Liver (tissue), 9 donors: ENCODE data around the gene TAAR2. TPM values are rescaled to one million over a fixed set of nuclear protein-coding genes. Genes with fewer than 3 reads are reported as not detected.
"Not testable (repeated sequence)": the region's sequence is repeated elsewhere in the genome, so short reads cannot be mapped to it uniquely, and the experiment has no call there.

ENCODE experiments used
- DNase-seq: peaks from one replicate; pipeline ENCODE4 v3.0.0-alpha.2; 2017; ENCODE audit warnings: low spot score
- H3K27ac ChIP-seq, 2 donors: one replicate each; pipeline ENCODE4 v1.7.0; 2013; ENCODE audit warnings: inconsistent platforms in 2 of 2, low read length in 2 of 2, control low read depth in 1 of 2, low read depth in 1 of 2, mild to moderate bottlenecking in 1 of 2
- H3K27me3 ChIP-seq, 4 donors: one replicate each; pipeline versions ENCODE4 v1.6.1 to v1.7.0; 2013; ENCODE audit warnings: low read length in 3 of 4, inconsistent platforms in 1 of 4, mild to moderate bottlenecking in 1 of 4, moderate library complexity in 1 of 4; ENCODE audit not compliant: control insufficient read depth in 4 of 4, insufficient read depth in 4 of 4
- H3K36me3 ChIP-seq, 4 donors: one replicate each; pipeline versions ENCODE4 v1.6.1 to v1.7.0; 2013; ENCODE audit warnings: low read length in 3 of 4, mild to moderate bottlenecking in 3 of 4, low read depth in 1 of 4, moderate library complexity in 1 of 4; ENCODE audit not compliant: control insufficient read depth in 4 of 4, insufficient read depth in 3 of 4
- H3K4me1 ChIP-seq, 4 donors: one replicate each; pipeline versions ENCODE4 v1.6.1 to v1.7.0; 2013; ENCODE audit warnings: low read length in 3 of 4, mild to moderate bottlenecking in 3 of 4, moderate library complexity in 1 of 4; ENCODE audit not compliant: control insufficient read depth in 4 of 4, insufficient read depth in 4 of 4
- H3K4me3 ChIP-seq, 3 donors: one replicate each; pipeline versions ENCODE4 v1.6.1 to v1.7.0; 2013; ENCODE audit warnings: low read length in 3 of 3, control low read depth in 1 of 3, low read depth in 1 of 3, mild to moderate bottlenecking in 1 of 3
- H3K9ac ChIP-seq, 2 donors: one replicate each; pipeline ENCODE4 v1.7.0; 2013; ENCODE audit warnings: low read length in 2 of 2, mild to moderate bottlenecking in 2 of 2, moderate library complexity in 2 of 2, control low read depth in 1 of 2, low read depth in 1 of 2
- H3K9me3 ChIP-seq, 4 donors: one replicate each; pipeline versions ENCODE4 v1.6.1 to v1.7.0; 2013; ENCODE audit warnings: low read length in 3 of 4; ENCODE audit not compliant: control insufficient read depth in 4 of 4
- EGR1 ChIP-seq, 2 donors: IDR thresholded peaks; 2 replicates each; pipeline ENCODE4 v1.6.1; 2016 to 2018; ENCODE audit warnings: antibody characterized with exemption in 2 of 2, low read depth in 2 of 2
- FOXA1 ChIP-seq: IDR thresholded peaks from 2 replicates; pipeline ENCODE4 v1.6.1; 2016; ENCODE audit warnings: antibody characterized with exemption
- FOXA2 ChIP-seq: IDR thresholded peaks from 2 replicates; pipeline ENCODE4 v1.6.1; 2016; ENCODE audit warnings: antibody characterized with exemption
- GABPA ChIP-seq, 2 donors: IDR thresholded peaks in 1 of 2; conservative IDR thresholded peaks in 1 of 2; 2 replicates each; pipeline ENCODE4 v1.6.1; 2016; ENCODE audit warnings: antibody characterized with exemption in 2 of 2, mild to moderate bottlenecking in 1 of 2, moderate library complexity in 1 of 2
- HNF4A ChIP-seq, 2 donors: conservative IDR thresholded peaks; 2 replicates each; pipeline ENCODE4 v1.6.1; 2016; ENCODE audit warnings: antibody characterized with exemption in 2 of 2, mild to moderate bottlenecking in 2 of 2
- HNF4G ChIP-seq: IDR thresholded peaks from 2 replicates; pipeline ENCODE4 v1.6.1; 2016; ENCODE audit warnings: antibody characterized with exemption
- JUND ChIP-seq, 2 donors: IDR thresholded peaks; 2 replicates each; pipeline ENCODE4 v1.6.1; 2016; ENCODE audit warnings: antibody characterized with exemption in 2 of 2
- NR2F2 ChIP-seq: IDR thresholded peaks from 2 replicates; pipeline ENCODE4 v1.6.1; 2016; ENCODE audit warnings: antibody characterized with exemption
- RAD21 ChIP-seq, 2 donors: IDR thresholded peaks; 2 replicates each; pipeline ENCODE4 v1.6.1; 2016; ENCODE audit warnings: antibody characterized with exemption in 2 of 2, mild to moderate bottlenecking in 2 of 2
- RXRA ChIP-seq, 2 donors: IDR thresholded peaks; 2 replicates each; pipeline ENCODE4 v1.6.1; 2017 to 2018; ENCODE audit warnings: antibody characterized with exemption in 2 of 2, mild to moderate bottlenecking in 1 of 2
- SP1 ChIP-seq: IDR thresholded peaks from 2 replicates; pipeline ENCODE4 v1.6.1; 2018; ENCODE audit warnings: antibody characterized with exemption, mild to moderate bottlenecking
- TAF1 ChIP-seq: conservative IDR thresholded peaks from 2 replicates; pipeline ENCODE4 v1.6.1; 2016; ENCODE audit warnings: antibody characterized with exemption, mild to moderate bottlenecking
- YY1 ChIP-seq: IDR thresholded peaks from 2 replicates; pipeline ENCODE4 v1.6.1; 2016; ENCODE audit warnings: antibody characterized with exemption, mild to moderate bottlenecking
- WGBS: extraction: QIAGEN DNeasy Blood & Tissue Kit; methylation state at CpG from one replicate; pipeline ENCODE4 v1.1.7; 2013; 5-methylcytosine and 5-hydroxymethylcytosine counted together
- polyA plus RNA-seq, 2 donors: library from polyadenylated mRNA; stranded (reverse) in 1 of 2; unstranded in 1 of 2; fragments of 200-250 nt in 1 of 2; fragments of >200 nt in 1 of 2; fragmentation: Nextera tagmentation in 1 of 2; extraction: Ambion mirVana in 1 of 2; gene quantifications; one replicate each; pipeline versions ENCODE4 v1.2.1 to v1.2.3, GENCODE V29; 2013 to 2015
- total RNA-seq, 2 donors: library from RNA; depleted of rRNA; stranded (reverse); fragments of >200 nt; gene quantifications; one replicate each; pipeline ENCODE4 v1.2.3, GENCODE V29; 2014
- TF ChIP-seq, protein P1 (sequence below): IDR thresholded peaks from 2 replicates; pipeline ENCODE4 v1.6.1; 2016; ENCODE audit warnings: antibody characterized with exemption
- TF ChIP-seq, protein P2 (sequence below): IDR thresholded peaks from 2 replicates; pipeline ENCODE4 v1.6.1; 2016; ENCODE audit warnings: antibody characterized with exemption, mild to moderate bottlenecking
- TF ChIP-seq, protein P3 (sequence below): IDR thresholded peaks from 2 replicates; pipeline ENCODE4 v1.6.1; 2016; ENCODE audit warnings: antibody characterized with exemption
- TF ChIP-seq, protein P4 (sequence below): IDR thresholded peaks from 2 replicates; pipeline ENCODE4 v1.6.1; 2016; ENCODE audit warnings: antibody characterized with exemption
- TF ChIP-seq, protein P5 (sequence below): fragments of 150-350 bp; IDR thresholded peaks from 2 replicates; pipeline ENCODE4 v1.5.1; 2017; ENCODE audit warnings: improper control_type of control experiment, low read depth, low read length; ENCODE audit not compliant: missing input control
- donor health status: healthy.
- donor health status: healthy.
- donor health status: healthy.
- donor health status: healthy.
- donor health status: healthy.

The TAAR2 gene
- total and polyA plus RNA-seq, 4 donors, result not detected

DNA sequence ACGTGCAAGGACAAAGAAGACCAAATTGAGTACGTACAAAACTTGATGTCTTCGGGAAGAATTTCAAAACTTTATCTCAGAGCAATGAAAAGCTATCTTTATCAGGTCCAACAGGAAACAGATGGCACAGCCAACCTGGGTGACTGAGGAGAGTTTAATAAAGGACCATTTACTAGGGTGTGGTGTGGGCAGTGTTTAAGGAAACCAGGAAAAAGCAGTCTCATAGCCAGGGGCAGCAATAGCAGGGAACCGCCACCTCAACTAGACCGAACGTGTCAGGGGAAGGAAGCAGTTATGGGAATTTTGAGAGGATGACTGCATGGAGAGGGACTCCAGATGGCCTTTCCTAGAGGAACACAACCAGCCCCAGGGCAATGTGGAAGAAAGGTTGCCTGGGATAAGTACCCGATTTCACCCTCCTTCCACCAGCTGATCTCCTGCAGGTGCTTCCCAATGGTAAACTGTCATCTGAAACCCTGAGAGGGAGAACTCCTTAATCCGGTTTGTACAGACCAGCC, 19.4 kb downstream of the TAAR2 start:
- 89% methylated on average over 8 of the region's 8 CpGs for WGBS

DNA sequence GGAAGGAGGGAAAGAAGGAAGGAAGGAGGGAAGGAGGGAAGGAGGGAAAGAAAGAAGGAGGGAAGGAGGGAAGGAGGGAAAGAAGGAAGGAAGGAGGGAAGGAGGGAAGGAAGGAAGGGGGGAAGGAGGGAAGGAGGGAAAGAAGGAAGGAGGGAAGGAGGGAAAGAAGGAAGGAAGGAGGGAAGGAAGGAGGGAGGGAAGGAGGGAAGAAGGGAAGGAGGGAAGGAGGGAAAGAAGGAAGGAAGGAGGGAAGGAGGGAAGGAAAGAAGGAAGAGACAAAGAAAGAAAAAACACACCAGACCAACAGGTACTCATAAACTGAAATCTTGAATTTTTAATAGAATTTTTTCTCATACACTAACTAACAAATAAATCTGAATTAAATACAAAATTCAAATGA, 23.2 kb downstream of the TAAR2 start:
- DNase-seq, H3K9me3 ChIP-seq, H3K4me3 ChIP-seq, H3K9ac ChIP-seq, H3K27ac ChIP-seq, H3K4me1 ChIP-seq, H3K27me3 ChIP-seq, H3K36me3 ChIP-seq: not testable (repeated sequence)

More for the DNA sequence above, 19.4 kb downstream of the TAAR2 start:
- Histone ChIP-seq H3K36me3 (no peaks in the 10 kb centered on the region), H3K9me3 (no peaks in the 10 kb centered on the region), H3K9ac (no peak overlapping the region), H3K4me1 (peaks cover 0 to 3% (median 0%) of the 10 kb centered on the region in 4 donors), H3K4me3 (no peak overlapping the region), H3K27me3 (no peaks in the 10 kb centered on the region), H3K27ac (no peak overlapping the region)
- DNase-seq, result no peak
- no peak for TF ChIP-seq RXRA (IDR thresholded peaks at IDR 0.05)
- TF ChIP-seq, protein P1, sequence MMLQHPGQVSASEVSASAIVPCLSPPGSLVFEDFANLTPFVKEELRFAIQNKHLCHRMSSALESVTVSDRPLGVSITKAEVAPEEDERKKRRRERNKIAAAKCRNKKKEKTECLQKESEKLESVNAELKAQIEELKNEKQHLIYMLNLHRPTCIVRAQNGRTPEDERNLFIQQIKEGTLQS, result no peak

DNA sequence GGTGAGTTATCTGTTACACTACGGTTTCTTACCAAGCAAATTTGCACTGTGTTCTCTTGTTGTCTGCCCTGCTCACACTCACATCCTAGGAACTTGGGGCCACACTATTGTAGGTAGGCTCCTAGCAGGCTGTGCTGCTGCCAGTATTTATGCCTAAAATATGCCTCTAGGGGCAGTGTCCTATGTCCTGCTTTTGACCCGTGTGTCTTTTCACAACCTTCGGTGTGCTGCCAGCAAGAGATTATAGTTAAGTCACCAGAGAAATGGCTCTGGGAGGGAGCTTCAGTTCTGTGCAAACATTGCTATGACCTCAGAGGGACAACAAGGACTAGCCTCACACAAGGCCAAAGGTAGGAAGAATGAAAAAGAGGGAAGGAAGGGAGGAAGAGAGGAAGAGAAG, 25.6 kb downstream of the TAAR2 start:
- Histone ChIP-seq H3K9me3 (no peaks in the 10 kb centered on the region), H3K27ac (peak overlapping the region in 1 of 2 donors; percentile 69), H3K9ac (no peak overlapping the region), H3K36me3 (no peaks in the 10 kb centered on the region), H3K4me1 (peaks cover 0 to 5% (median 3%) of the 10 kb centered on the region in 4 donors), H3K27me3 (no peaks in the 10 kb centered on the region), H3K4me3 (no peak overlapping the region)
- 28% methylated on average over 3 of the region's 3 CpGs for WGBS
- TF ChIP-seq YY1 (peak; percentile 55), TAF1 (no peak), FOXA2 (peak; percentile 38), GABPA (IDR thresholded peaks at IDR 0.05 in 1 of 2, conservative IDR thresholded peaks at IDR 0.05 in 1 of 2) (no peak), FOXA1 (no peak), HNF4G (peak; percentile 13), HNF4A (conservative IDR thresholded peaks at IDR 0.05) (peak; percentile 68 to 71), SP1 (peak; percentile 49), JUND (IDR thresholded peaks at IDR 0.05) (peak in 1 of 2 donors; percentile 62), EGR1 (IDR thresholded peaks at IDR 0.05; ENCODE audit: low read depth in 2 of 2) (peak in 1 of 2 donors; percentile 11), NR2F2 (no peak), RXRA (IDR thresholded peaks at IDR 0.05) (peak; percentile 86 to 88), RAD21 (IDR thresholded peaks at IDR 0.05) (peak; percentile 61 to 72)
- TF ChIP-seq, protein P2, sequence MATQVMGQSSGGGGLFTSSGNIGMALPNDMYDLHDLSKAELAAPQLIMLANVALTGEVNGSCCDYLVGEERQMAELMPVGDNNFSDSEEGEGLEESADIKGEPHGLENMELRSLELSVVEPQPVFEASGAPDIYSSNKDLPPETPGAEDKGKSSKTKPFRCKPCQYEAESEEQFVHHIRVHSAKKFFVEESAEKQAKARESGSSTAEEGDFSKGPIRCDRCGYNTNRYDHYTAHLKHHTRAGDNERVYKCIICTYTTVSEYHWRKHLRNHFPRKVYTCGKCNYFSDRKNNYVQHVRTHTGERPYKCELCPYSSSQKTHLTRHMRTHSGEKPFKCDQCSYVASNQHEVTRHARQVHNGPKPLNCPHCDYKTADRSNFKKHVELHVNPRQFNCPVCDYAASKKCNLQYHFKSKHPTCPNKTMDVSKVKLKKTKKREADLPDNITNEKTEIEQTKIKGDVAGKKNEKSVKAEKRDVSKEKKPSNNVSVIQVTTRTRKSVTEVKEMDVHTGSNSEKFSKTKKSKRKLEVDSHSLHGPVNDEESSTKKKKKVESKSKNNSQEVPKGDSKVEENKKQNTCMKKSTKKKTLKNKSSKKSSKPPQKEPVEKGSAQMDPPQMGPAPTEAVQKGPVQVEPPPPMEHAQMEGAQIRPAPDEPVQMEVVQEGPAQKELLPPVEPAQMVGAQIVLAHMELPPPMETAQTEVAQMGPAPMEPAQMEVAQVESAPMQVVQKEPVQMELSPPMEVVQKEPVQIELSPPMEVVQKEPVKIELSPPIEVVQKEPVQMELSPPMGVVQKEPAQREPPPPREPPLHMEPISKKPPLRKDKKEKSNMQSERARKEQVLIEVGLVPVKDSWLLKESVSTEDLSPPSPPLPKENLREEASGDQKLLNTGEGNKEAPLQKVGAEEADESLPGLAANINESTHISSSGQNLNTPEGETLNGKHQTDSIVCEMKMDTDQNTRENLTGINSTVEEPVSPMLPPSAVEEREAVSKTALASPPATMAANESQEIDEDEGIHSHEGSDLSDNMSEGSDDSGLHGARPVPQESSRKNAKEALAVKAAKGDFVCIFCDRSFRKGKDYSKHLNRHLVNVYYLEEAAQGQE, result peak; percentile 26
- TF ChIP-seq, protein P3, sequence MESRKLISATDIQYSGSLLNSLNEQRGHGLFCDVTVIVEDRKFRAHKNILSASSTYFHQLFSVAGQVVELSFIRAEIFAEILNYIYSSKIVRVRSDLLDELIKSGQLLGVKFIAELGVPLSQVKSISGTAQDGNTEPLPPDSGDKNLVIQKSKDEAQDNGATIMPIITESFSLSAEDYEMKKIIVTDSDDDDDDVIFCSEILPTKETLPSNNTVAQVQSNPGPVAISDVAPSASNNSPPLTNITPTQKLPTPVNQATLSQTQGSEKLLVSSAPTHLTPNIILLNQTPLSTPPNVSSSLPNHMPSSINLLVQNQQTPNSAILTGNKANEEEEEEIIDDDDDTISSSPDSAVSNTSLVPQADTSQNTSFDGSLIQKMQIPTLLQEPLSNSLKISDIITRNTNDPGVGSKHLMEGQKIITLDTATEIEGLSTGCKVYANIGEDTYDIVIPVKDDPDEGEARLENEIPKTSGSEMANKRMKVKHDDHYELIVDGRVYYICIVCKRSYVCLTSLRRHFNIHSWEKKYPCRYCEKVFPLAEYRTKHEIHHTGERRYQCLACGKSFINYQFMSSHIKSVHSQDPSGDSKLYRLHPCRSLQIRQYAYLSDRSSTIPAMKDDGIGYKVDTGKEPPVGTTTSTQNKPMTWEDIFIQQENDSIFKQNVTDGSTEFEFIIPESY, result no peak
- TF ChIP-seq, protein P4, sequence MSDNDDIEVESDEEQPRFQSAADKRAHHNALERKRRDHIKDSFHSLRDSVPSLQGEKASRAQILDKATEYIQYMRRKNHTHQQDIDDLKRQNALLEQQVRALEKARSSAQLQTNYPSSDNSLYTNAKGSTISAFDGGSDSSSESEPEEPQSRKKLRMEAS, result peak; percentile 55
- TF ChIP-seq, protein P5, sequence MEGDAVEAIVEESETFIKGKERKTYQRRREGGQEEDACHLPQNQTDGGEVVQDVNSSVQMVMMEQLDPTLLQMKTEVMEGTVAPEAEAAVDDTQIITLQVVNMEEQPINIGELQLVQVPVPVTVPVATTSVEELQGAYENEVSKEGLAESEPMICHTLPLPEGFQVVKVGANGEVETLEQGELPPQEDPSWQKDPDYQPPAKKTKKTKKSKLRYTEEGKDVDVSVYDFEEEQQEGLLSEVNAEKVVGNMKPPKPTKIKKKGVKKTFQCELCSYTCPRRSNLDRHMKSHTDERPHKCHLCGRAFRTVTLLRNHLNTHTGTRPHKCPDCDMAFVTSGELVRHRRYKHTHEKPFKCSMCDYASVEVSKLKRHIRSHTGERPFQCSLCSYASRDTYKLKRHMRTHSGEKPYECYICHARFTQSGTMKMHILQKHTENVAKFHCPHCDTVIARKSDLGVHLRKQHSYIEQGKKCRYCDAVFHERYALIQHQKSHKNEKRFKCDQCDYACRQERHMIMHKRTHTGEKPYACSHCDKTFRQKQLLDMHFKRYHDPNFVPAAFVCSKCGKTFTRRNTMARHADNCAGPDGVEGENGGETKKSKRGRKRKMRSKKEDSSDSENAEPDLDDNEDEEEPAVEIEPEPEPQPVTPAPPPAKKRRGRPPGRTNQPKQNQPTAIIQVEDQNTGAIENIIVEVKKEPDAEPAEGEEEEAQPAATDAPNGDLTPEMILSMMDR, result peak; percentile 56
- TF ChIP-seq, protein P1, result no peak
- DNase-seq, result no peak
